HG02938 (cell line): ENCODE data around the gene PHF23.
"Not testable (repeated sequence)": the region's sequence is repeated elsewhere in the genome, so short reads cannot be mapped to it uniquely, and the experiment has no call there.

Experiments
- ATAC-seq: cut with Tn5 transposase; IDR thresholded peaks from one replicate; pipeline ENCODE4 v1.9.1; 2021; ENCODE audit warnings: mild to moderate bottlenecking, moderate library complexity; ENCODE audit not compliant: unreplicated experiment

The PHF23 gene

DNA sequence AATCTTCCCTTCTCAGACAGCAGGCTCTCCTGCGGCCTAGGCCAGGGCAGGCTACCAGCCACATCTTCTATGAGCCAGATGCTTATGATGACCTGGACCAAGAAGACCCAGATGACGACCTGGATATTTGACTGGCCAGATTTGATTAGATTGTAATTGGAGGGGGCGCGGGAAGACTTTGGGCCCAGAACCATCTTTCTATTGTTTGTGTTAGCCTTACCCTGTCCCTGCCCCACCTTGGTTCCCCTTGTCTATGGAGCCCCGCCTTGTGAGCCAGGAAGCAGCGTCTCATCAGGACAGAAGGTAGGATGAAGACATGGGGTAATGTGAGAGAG is 20.3 kb upstream of the PHF23 start:
- no peak for ATAC-seq

DNA sequence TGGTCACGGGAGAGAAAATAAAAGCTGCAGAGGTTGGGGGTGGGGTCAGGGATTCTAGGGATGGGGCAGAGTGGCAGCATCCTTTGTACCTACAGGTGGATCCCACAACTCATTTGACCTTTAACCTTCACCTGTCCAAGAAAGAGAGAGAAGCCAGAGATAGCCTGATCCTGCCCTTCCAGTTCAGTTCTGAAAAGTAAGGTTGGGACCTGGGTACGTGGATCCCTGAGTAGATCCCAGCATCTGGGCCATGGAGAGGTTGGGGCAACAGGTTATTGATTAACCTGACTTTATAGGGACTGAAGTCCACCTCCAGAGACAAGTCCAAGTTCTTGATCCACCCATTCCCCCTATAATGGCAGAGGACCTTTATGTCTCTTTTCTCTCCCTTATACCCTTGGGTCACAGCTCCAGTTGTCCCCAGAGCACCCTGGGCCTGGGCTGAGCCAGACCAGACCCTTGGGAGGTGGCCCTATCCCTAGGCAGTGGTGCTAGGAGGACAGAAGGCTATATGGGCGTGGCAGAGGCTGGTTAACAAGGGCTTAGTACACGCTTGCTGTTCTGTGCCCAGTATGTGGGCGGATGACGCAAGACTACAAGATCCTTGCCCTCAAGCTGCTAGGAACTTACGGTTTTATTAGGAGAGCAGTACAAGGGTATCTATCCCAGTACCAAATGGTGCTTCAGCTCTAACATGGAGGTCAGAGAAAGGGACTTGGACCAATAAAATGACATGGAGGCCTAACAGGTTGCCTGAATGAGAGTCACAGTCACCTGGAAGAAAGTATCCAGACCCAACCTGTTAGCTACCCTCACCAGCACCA is 19.7 kb upstream of the PHF23 start:
- no peak for ATAC-seq

DNA sequence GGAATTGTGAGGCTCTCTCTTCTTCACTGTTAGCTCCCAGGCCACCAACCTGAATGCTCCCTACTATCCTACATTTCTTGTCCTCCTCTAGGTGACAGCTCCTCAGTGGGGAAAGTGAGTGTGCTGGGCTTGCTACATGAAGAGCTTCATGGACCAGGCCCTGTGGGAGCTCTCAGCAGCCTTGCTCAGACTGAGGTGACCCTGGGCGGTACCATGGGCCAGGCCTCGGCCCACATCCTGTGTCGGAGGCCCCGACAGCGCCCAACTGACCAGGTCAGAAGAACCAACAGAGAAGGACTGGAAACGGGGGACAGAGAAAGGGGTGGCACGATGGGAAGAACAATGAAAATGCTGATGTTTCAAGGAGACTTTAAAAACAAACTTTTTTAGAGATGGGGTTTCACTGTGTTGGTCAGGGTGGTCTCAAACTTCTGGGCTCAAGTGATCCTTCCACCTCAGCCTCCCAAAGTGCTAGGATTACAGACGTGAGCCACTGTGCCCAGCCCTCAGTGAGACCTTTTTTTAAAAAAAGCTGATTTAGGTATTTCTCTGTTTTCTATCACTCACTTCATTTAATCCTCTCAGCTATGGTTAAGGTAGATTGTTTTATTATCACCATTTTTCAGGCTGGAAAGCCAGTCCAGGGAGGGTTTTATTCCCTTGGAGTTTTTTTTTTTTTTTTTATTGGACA is 17.7 kb upstream of the PHF23 start:
- ATAC-seq = no peak

DNA sequence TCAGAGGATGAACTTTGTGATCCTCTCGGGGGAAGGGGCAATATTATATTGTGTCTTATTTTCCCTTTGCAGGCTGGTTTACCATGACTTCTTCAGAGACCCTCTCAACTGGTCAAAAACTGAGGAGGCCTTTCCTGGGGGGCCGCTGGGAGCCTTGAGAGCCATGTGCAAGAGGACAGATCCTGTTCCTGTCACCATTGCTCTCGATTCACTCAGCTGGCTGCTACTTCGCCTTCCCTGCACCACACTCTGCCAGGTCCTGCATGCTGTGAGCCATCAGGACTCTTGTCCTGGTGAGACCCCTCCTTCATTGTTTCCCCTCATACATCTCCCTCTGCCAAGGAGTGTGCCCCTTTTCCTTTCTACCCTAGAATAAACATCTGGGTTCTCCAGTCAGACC is 15.3 kb upstream of the PHF23 start:
- no peak for ATAC-seq

DNA sequence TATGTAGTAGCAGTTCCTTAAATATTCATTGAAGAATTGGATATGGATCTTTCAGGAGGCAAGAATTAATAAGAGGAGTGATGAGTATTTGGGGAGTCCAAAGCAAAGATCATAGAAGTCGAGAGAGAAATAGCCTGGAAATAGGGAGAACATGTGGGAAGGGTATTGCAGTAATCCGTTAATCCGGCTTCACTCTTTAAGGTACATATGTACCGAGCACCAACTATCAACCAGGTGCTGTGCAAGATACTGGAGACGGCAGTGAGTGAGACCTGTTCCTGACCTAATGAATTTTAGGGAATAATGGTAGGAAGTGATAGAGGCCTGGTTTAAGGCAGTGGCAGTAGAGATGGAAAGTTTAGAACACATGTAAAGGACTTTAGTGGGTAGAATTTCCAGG is 13.8 kb upstream of the PHF23 start:
- ATAC-seq = no peak

DNA sequence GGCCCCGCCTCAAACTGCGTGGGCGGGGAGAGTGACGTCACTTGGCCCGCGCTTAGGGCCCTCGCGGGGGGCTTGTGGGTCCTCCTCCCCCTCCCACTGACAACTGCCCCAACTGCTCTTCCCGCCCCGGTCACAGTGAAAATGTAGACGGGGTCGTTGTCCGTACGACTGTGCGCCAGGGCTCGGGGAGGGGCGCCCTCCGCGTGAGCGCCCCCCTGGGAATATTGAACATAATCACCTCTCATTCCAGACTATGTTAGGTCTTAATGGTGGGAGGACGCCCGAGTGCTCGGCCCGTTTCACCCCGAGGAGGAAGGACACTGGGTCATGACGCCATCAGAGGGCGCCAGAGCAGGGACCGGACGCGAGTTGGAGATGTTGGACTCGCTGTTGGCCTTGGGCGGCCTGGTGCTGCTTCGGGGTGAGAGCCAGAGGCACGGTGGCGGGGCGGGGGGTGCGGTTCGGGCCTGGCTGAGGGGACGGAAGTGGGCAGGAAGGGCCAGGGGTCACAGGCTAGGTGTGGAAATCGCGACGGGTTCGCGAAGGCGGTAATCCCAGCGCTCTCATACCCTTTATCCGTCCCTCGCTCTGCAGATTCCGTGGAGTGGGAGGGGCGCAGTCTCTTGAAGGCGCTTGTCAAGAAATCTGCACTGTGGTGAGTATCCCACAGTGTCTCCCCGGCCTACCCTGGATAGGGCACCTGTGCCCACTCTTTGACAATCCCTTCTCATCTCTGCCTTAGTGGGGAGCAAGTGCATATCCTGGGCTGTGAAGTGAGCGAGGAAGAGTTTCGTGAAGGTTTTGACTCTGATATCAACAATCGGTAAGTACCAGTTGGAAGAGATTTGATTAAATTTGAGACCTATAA is 13.2 kb upstream of the PHF23 start, which contains the start of gene ELP5:
ELP5 (plus strand) TSS at position 40 of the 868 bp plus-strand sequence; CDS start at position 376, 336 bp downstream.
- ATAC-seq = peak; percentile 48

DNA sequence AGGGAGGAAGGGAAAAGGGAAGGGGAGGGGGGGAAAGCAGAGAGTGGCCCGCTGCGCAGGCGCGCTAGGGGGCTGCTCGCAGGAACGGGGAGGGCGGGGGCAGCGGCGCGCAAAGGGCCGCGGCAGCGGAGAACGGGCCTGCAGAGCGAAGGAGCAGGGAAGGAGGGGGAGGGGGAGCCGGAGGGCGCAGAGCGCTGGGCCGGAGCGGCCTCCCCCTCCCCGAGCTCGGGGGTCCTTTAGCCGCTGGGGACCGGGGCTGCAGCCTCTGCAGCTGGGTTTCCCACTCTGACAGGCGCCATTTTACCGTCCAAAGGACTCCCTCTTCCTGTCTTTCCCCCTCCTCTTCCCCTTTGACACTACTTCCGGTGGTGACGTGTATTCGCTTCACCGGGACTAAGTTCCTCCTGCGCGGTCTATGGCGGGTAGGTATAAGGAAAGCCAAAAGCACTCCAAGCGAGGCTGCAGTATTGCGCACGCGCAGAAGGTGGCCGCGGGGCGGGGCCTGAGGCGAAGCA is 12.5 kb upstream of the PHF23 start, which contains the start of gene CTDNEP1:
CTDNEP1 (minus strand) TSS at position 74 of the 515 bp plus-strand sequence. CDS start 438 bp downstream, outside the sequence.
- ATAC-seq = peak; percentile 89

DNA sequence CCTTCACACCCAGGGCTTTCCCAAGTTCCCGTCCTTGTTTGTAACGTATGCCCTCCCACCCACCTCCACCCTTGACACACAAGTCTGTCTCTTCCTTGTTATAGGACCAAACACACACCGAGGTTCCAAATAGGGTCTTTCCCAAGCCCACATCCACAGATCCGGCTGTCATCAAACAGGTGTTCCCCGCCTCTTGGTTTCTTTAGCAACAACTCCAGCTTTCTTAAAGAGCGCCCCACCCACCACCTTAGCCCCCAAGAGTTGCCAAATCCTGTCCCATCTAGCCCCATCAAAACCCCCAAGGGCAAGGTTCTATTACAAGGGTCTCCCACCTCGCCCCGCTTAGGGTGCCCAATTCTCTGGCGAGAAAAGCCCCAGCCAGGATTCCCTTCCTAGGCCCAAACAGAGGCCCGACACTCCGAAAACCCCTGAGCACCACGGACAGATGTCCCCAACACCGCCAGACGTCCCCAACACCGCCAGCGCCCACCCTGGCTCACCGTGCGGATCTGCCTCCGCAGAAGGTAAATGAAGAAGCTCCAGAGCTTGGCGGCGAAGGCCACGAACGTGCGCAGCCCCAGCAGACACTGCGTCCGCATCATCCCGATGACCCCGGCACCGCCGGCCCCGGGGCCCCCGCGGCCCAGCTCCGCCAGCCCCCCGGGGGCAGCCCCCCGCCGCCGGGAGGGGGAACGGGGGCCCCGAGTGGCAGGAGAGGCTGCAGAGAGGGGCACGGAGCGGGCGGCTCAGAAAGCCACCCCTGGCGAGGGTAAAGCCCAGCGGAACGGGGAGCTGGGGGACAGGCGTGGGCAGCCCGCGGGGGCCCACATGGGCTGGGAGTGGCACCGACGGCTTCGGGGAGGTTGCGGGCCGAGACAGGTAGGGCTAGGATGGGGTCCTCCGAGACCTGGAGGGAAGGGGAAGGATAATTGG is 11.7 kb upstream of the PHF23 start:
- ATAC-seq = no peak

DNA sequence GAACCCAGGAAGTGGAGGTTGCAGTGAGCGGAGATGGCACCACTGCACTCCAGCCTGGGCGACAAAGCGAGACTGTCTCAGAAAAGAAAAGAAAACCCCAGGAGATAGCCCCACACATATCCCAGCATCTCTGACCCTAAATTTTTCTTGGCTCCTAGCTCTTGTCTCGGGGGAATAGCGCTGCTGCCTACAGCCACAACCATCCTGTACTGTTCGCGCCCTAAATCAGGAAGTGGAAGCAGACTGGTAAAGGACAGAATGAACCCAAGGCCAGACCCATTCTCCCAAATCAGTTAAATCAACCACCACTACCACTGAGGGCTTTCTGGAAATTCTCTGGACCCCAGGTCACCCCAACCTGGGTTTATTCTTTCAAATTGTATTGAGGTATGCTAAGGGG is 10.6 kb upstream of the PHF23 start:
- no peak for ATAC-seq

DNA sequence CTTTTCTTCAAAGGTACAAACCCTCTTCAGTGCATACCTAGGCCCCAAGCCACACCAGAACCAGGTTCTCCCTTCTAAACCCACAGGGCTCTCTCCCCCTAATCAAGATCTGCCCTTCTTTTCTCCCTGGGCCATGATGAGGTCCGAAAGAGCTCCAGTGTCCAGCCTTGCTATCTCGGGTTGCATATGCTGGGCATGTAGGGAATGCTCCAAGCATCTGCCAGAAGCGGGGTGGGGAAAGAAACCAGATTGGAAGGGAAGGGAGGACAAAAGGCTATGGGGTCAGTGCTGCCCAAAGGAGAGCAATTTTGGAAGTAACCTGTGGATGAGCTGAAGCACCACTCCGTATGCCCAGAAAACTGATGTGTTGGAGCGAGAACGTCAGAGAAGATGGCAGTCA is 10.0 kb upstream of the PHF23 start:
- no peak for ATAC-seq

DNA sequence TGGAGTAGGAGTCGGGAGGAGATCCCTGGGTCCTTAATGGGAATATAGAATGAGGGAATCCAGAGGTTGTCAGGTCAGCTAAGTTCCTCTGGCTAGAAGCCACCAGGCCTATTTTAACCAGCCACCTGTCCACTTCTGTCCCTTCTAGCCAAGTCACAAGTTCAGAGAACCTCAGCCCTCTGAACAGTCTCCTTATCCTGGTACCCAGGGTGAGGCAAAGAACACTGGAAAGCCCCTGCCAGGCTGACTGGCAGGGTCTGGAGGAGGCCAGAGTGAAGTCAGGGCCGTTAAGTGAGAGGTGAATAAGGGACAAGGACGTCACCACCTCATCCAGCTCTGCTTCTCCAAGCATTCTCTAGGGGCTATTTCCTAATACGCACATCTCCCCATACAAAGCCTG is 9.5 kb upstream of the PHF23 start:
- ATAC-seq = no peak

DNA sequence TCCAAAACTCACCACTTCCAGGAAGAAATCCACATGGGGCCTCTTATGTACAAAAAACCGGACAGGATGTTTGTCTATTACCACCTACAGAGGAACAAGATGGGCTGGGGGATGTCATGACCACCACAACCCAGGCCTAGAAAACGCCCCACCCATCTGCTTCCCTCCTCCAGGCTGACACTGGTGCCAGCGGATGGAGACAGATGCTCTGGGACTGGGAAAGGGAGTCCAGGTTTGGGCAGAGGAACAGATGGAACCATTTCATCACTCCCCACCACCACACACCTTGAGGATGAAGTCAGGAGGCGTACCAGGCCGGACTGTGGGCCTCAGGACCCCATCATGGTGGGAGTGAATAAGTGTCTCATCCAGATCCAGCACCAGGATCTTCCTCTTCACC is 7.5 kb upstream of the PHF23 start:
- ATAC-seq = no peak

DNA sequence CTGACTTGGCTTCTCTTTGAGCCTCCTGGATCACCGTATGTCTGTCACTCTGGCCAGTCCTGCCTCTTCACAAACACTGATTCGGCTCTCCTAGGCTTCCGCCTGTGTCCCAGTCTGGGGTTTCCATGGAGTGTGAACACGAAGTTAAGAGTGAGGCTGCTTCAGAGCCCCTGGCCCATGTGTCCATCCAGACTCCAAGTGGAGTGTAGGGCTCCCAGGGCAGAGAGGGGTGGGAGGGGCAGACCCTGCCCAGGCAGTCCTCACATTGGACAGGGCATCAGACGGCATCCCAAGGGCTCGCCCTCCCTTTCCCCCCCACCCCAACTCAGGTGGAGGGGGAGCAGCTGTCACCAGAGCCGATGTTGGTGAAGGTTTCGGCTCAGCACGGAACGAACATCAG is 4.6 kb upstream of the PHF23 start:
- not testable (repeated sequence) for ATAC-seq

DNA sequence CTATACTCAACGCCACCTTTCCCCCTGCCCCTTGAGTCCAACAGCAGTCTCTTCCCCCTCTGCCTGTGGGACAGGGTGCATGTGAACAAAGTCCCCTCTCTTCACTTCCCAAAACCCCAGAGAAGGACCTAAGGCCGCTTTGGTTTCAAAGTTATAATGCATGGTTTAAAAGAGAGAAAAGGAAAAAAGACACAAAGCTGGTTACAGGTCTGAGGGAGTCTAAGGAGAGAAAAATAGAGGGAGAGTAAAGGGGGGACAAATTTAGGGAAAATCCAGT is 4.1 kb upstream of the PHF23 start:
- ATAC-seq = no peak

DNA sequence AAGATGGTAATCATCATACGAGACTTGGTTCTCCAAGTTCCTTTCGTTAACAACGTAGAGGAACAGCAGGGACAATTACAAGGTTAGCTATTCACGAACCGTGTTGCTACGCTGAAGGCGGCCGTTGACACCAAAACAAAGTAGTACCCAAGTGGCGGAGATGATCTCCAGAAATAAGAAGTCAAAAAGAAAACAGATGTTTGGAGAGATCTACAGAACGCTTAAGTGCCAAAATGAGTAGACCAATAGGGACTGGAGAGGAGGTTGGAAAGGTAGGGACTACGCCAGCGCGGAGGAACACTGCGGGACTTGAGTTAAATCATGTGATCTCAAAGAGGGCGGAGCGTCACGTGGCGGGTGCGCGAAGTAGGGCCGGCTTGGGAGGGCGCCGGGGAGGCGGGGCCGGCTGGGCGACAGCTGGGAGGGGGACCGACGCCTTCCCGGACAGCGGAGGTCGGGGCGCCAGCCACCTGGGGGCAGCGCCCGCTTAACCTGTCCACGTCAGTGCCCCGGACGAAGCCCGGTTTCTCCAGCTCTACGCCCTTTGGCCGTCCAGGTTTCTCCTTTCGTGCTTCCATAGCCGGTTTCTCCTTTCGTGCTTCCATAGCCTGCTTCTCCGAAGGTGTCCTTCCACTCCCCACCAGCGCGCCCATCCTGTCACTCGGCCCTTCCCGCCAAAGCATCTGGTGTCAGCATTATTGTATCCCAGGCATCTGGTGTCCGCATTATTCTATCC is 3.6 kb upstream of the PHF23 start:
- ATAC-seq = peak; percentile 43

DNA sequence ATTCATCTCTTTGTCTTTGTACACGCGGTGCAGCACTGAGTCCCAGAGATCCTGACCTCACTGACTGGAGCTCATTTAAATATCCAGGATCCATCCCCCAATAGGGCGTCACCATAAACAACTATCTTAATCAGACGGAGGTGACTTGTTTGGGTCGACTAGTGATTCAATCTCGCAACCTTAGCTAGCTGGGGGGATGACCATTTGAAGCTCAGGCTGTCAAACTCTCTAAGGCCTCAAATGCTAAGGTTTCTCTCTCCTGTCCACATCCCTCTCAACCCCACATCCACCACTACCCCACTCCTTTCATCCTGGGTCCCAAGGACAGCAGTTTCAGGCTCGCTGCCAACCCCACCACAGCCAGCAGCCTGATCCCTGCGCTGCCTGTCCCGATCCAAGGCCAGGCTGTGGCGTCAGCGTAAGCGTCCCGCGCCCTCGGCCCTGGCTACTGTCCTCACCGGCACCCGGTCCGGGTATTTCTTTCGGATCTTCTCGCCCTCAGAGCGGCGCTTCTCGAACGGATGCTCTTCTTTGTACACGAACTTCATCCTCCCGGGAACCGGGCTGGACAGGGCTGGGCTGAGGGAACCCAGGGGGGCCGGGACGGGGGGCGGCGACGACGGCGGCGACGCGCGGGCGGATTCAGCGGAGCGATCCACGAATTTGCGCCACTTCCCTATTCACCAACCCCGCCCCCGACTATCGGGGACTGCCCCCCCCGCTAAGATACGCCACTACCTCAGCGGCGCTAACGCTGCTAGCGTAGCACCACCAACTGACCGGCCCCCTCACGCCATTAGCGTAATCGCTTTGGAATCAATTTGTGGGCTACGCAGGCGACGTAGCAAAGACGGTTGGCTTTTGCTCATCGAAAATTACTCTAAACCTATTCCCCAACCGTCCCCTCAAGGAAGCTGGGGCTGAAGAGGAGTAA is 2.8 kb upstream of the PHF23 start, which contains the start of gene GABARAP:
GABARAP (minus strand) TSS at position 667 of the 934 bp plus-strand sequence; CDS start at position 548, 119 bp downstream.
- ATAC-seq = peak; percentile 34

DNA sequence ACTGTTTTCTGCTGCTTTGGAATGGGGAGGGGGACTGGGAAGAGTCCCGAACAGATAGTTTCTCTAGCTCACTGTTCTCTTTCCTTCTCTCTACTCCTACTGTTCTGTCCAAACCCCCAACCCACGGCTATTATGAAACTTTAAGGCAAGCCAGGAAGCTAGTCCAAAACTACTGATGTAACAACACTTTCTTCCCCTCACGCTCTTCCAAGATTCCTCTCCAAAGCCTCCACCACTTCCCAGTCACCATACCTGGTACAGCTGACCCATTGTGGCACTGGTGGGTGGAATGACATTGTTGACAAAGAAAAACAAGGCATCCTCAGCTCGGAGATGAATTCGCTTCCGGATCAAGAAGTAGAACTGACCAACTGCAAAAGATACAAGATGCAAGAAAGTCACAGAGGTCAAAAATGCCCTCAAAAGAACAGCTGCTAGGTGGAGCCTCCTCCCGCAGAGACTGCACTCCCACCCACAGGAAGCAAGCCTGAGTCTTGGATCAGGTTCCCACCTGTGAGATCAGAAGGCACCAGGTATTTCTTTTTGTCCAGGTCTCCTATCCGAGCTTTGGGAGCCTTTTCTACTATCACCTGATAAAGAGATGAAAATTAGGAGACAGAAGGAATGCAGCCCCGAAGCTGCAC is 2.0 kb upstream of the PHF23 start:
- no peak for ATAC-seq

DNA sequence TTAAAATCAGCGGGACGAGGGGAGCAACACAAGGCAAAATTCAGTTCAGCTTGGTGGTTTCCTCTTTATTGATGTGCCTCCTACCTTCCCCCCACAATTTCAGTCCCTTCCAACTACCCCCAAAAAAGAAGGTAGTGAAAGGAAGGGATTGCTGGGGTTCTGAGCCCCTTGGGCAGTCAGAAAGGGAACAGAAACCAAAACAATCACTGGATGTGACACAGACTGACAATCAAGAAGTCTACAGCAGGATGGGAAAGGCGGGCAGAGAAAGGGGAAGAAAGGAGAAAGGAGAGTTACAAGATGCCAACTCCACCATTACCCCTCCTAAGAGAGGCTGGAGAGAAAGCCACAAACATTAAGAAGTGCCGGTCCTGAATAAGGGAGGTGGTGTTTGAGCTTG is 1.1 kb upstream of the PHF23 start:
- ATAC-seq = no peak
